Activated T-helper 17 cell treated with anti-CD3 and anti-CD28 coated beads, Interleukin-2, amount 50 U/mL, for 72 hours (primary cell): Measurements from ENCODE around the gene MINAR2. TPM values are rescaled to one million over a fixed set of nuclear protein-coding genes. Genes with fewer than 3 reads are reported as not detected.

ENCODE experiments used
- total RNA-seq, 2 donors: library from RNA; stranded (reverse); gene quantifications; one replicate each; pipeline ENCODE4 v1.2.3, GENCODE V29; 2022

MINAR2 gene
- total RNA-seq, 2 donors from 2014 or later = 0.13 TPM; not detected in 1

Other genes with a start within 250 kb of the MINAR2 start
- not detected for gene CHSY3, start 156.4 kb downstream of the MINAR2 start, total RNA-seq